COLO668 (cell line): ENCODE measurements around the gene MYZAP.
A peak's percentile ranks its signal among the peaks of the same experiment; 100 is the strongest.

Experiments used
- DNase-seq: peaks from one replicate; lab custom pipeline; 2025; ENCODE audit not compliant: unreplicated experiment; lab: John Stamatoyannopoulos, UW

Gene MYZAP

DNA sequence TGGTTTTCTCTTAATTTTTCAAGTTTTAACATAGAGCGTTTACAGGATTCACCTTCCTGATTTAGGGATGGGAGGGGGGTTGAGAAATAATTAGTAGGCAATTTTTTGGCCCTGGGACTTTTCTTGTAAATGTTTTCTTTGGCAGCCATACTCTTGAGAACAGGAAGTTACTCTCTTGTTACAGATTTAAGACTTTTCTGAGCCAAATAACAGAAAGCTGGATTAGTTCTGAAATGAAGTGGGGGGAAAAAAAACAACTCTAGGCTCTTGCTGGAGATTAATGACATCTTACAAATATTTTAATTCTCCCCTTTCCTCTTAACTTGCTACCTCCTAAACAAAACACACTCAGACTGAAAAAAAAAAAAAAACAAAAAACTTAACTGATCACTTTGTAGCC lies 101.0 kb downstream of the MYZAP start:
- no peak for DNase-seq

DNA sequence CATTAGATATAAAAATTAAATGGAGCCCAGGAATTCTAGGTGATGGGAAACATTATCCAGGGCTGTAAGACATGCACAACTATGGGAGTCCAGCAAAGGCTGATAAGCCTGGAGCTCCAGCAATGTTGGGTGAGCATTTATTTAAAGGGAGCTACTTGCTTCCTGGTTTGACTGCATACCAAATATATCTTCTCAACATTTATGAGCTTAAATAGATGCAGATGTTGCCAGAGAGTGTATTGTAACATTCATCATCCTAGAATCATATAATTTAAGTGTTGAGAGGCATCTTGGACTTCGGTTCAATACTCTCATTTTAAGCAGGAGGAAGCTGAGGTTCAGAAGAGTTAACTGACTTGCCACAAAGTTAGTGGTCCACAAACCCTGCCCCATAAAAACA lies 102.6 kb downstream of the MYZAP start:
- DNase-seq = no peak

DNA sequence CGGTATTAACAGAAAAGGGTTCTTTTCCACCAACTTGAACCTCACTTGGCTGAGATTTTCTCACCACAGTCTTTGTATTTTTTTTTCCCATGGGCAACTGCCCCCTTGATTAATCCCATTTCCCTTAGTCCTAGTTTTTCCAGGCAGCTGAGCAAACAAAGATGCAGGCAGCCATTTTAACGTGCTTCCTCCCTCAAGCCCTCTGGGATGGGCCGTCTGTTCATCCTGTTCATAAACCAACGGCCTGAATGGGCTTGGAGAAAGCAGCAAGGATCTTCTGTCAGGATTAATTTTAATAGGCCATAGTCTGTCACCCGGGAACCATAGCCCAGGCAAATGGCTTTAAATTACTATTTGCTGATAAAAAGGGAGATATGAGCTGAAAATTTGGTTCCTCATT lies 104.4 kb downstream of the MYZAP start:
- peak; percentile 52 for DNase-seq

DNA sequence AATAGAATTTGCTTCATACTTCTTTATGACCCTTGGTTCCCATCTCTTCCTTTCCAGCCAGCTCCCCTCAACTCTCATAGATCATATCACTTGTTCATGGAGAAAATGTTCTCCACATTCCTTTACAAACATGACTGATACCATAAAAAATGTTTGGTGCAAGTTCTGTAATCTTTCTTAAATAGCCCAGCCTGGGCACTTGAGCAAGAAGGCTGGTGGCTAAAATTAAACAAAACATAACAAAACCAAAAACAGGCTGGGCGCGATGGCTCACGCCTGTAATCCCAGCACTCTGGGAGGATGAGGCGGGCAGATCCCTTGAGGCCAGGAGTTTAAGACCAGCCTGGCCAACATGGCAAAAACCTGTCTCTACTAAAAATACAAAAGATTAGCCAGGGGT lies 105.9 kb downstream of the MYZAP start:
- DNase-seq = no peak

DNA sequence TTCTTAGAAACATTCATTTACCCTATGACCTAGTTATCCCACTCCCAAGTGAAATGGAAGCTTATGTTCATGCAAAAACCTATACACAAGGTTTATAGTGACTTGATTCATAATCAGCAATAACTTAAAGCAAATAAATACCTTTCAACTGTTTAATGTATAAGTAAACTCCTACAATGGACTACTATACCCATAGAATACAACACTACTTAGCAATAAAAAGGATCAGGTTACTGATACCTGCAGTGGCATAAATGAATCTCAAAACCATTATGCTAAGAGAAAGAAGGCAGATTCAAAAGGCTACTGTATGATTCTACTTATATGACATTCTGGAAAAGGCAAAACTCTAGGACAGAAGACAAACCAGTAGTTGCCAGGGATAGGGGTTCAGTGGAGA lies 106.5 kb downstream of the MYZAP start:
- no peak for DNase-seq

DNA sequence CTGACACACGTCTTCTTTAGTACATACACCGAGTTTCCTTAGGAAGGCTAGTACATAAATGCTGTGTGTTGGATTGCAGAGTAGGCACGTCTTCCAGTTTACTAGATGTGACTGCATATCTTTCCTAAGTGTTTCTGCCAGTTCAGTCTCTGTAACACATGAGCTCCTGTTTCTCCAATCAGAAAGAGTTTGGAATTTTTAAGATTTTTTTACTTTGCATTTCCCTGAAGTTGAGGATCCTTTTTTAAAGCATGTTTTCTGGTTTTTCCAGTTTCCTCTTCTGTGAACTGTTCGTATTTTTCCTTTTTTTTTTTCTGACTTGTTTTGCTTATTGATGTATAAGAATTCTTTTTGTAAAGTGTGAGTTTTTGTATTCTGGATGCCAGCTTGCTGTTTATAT lies 107.3 kb downstream of the MYZAP start:
- DNase-seq = no peak

DNA sequence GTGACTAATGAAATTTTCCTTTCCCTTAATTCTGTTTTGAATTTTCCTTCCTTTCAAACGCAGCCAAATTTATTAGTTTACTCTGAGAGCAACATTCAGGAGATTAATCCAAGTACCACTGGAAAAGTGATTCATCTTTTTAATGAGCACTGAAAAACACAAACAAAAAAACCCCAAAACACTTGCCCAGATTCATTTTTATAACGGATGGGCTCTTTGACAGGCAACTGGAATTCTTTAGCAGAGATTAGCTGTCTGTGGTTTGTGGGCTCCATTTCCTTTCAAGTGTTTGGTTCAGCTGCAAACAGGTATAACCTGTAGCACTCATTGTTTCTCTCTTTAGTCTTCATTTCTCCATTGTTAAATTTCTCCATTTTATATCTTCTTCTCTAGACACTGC lies 111.7 kb downstream of the MYZAP start:
- DNase-seq = no peak

DNA sequence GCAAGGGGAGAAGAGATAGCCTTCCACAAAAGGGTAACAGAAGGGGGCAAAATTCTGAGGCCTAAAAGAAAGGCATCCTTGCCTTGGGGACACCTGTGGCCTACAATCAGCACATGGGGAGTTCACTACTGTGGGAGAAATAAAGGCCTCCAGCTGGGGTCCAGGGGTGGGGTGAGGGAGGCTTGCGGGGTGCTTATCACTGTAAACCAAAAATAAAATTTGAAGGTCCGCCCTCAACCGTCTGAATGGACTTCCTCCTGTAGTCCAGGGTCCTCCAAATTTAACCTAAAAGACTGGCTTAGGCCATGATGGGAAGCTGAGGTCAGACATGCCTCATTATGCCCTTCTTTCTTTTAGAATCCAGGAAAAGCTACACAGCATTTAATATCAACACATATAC lies 112.7 kb downstream of the MYZAP start:
- DNase-seq = no peak

DNA sequence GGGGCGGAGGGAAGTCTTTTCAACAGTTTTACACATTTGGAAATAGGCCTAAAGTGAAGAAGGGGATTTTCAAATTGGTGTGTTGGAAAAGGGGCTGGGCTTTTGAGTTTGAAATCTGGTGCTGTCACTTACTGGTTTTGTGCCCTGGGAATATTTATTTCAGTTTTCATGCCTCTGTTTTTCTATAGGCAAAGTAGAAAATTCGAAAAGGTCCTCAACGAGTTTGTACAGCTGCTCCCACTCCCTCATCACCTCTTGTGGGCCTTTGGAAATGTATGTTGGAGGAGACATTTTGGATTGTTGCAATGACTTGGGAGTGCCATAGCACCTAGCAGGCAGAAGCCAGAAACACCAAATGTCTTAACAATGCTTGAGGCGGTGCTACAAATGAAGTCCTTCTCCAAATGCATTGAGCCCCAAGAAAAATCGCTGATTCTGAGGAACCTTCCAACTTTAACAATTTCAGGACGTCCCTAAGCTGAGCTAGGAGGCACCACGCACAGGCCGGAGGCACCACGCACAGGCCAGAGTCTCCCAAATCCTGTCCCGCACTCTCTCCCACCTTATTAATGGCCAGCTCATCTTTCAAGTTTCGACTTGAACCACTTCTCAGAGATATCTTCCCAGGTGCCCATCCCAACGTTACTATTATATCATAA lies 114.2 kb downstream of the MYZAP start:
- DNase-seq = no peak

DNA sequence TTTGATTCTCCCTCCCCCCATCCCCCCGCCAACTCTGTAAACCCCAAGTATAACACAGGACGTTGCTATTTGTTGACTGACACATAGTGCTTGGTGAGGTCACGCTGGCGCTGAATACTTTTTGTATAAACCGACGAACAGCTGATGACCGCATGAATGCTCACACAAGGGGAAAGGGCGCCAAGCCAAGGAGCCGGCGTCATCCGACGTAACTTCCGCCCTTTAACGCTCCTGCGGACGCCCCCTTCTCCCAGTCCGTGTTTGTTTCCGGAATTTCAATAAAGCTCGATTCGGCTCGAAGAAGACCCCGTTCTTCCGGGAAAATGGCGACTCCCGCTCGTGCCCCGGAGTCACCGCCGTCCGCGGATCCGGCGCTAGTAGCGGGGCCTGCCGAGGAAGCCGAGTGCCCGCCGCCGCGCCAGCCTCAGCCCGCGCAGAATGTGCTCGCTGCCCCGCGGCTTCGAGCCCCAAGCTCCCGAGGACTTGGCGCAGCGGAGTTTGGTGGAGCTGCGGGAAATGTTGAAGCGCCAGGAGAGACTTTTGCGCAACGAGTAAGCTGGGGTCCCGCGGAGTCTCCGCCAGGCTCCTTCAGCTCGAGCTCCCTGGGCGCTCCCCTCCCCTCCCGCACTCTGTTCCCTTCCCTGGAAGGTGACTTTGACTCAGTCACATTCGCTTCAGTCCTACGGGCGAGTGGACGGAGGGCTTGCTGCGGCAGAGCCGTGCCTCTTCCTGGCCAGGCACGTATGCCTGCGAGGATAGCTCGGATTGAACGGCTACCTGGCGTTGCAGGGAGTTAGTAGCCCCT lies 114.9 kb downstream of the MYZAP start, which contains the start of gene POLR2M:
Gene POLR2M, plus strand, starts transcription at position 310 of the 805 bp plus-strand sequence. Its CDS starts 129 bp downstream, at position 439.
- peak; percentile 96 for DNase-seq

DNA sequence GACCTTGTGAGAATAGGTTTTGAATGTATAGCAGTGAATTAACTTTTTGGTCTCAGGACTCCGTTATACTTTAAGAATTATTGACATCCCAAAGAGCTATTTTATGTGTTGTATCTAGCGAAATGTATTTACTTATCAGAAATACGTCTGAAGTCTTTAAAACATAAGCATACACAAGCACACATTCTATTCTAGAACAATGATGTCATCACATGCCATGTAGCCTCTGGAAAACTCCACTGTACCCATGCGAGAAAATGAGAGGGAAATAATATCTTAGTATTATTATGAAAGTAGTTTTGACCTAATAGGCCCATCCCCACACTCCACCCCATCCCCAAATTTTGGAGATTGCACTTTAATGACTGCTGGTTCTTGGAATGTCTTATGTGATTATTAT lies 116.3 kb downstream of the MYZAP start:
- DNase-seq = no peak

DNA sequence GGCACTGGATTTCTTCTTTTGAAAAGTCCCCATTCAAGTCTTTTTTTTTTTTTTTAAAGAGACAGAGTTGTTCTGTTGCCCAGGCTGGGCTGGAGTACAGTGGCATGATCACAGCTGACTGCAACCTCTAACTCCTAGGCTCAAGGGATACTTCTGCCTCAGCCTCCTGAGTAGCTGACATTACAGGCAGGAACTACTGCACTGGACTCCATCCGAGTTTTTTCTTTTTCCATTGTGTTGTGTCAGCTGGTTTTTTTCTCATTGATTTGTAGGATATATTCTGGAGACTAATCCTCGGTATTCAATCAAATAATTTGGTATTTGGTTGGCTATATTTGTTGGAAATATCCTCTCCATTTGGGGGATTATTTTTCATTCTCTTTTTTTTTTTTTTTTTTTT lies 126.6 kb downstream of the MYZAP start:
- DNase-seq = no peak

DNA sequence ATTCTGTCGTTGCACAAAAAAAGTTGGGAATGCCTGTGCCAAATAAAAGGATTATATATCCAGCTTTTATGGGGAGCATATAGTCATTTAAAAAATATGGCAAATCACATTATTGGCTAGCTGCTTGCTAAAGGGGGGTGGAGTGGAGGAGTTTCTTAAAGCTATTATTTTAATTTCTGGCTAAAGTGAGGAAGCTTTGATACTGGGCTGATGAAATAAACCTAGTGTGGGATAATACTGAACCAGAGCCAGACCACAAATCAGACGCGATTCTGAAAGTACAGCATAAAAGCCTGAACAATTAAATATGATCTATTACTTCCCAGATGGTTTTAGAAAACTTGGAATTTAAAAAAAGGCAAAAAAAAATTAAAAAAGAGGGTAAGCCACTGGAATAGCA lies 129.2 kb downstream of the MYZAP start:
- DNase-seq = no peak

DNA sequence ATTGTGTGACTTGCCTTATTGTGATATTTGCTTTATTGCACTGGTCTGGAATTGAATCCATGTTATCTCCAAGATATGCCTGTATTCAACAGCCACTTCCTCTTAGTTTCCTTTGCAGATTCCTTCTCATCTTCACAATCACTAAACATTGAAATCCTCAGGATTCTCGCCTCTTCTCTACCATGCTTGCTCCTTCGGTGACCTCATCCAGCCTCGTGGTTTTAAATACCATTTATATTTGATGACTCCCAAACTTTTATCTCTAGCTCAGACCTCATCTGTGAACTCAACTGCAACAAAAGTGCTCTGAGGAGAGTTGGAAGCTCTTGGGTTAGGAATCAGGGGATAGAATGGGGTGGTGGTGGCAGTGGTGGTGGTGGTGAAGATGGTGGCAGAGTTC lies 134.7 kb downstream of the MYZAP start:
- no peak for DNase-seq

DNA sequence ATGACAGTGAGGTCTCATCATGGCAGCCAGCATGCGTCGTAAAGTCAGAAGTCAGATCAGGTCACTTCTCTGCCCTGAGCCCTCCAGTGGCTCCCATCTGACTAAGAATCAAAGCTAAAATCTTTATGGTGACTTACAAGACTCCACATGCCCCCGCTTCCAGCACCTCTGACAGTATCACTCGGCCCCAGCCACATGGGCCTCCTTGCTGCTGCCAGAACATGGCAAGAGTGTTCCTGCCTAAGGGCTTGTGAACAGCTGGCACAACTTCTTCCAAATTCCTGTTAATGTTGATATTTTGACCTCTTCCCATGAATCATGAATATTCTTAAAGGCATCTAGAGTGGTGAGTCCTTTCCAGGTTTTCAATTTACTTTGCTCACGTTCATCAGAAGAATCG lies 135.3 kb downstream of the MYZAP start:
- no peak for DNase-seq

DNA sequence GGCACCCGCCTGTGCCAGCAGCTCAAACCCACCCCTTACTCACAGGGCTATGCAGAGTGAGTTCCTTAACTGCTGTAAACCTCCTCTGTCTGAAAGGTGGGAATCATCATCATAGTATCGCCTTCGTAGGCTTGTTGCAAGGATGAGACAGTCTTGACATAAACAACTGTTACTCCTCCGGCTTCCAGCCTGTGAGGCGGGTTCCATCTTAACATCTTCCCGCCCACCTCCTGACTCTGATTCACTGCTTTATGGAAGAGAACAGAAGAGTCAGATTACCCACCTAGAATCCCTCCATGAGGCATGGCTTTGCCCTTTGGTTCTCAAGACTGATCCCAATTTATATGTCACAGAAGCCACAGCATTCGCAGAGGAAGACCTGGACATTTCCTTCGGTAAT lies 136.7 kb downstream of the MYZAP start:
- DNase-seq = no peak

DNA sequence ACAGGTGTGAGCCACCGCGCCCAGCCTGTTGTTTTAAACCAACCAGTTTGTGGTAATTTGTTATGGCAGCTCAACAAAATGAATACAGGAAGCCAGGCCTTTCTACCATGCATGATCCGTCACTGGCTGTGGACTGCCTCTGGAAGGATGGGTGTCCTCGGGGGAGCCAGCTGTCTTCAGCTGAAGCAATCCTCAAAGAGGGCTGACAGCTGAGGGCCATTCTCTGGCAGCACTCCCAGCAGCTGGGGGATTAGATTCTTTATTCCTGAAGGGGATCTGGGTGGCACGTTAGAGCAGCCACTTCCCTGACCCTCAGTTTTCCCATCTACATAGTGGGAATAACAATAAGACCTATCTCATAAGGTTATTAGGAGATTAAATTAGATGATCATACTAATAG lies 139.2 kb downstream of the MYZAP start:
- DNase-seq = no peak

DNA sequence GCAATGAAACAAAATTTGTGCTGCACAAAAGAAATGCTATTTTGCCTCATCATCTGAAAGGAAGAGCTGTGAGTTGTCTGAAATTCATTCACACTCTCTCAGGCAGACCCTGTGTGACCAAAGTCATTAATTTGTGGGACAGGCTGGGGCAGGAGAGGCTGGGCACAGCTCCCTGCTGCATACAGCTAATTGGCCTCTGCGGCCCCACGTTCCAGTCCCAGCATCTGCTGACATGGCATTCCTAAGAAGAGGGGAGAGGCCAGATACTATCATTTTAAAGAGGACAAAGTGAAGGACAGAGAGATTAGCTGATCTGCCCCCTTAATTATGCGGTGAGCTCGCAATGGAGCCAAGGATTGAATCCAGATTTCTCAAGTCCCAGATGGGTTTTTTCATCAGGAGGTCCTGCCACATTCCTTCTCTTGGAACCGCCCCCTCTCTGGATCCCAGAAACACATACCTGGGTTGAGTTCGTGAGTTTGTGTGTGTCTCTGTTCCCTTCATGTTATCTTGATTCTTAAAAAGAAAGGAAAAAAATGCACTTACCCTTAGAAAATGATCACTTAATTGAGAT lies 139.9 kb downstream of the MYZAP start:
- no peak for DNase-seq

DNA sequence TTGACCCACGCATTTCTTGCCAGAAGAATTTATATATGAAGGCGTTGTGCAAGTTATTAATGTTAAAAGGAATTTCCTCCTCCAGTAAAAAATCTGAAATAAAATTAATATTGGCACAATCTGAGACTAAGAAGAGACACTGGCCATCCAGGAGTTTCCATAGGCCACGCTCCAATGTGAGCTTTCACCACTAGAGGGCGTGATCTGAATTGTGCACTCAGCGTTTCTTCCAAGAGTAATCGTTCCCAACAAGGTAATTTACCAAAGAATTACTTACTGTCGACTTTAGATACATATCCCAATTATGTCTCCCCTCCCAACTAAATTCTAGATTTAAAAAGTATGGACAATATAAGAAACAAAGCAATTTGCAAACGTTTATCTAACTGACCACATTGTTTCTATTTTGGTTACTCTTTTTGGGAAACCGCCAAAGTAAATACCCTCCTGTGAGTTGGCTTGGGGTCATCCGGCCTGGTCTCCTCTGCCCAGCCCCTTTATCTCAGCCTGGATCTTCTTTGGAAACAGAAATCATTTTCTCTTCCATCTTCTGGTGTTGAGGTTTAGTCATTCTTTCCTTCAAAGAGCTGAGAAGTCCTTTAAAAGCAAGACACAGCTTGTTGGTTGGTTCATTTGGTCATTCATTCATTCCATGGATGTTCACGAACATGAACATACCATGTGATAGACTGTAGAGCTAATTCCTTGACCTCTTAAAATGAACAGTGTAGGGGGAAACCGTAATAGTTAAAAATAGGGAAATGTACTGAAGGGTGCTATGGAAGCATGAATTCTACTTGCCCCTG lies 141.0 kb downstream of the MYZAP start:
- peak; percentile 39 for DNase-seq

DNA sequence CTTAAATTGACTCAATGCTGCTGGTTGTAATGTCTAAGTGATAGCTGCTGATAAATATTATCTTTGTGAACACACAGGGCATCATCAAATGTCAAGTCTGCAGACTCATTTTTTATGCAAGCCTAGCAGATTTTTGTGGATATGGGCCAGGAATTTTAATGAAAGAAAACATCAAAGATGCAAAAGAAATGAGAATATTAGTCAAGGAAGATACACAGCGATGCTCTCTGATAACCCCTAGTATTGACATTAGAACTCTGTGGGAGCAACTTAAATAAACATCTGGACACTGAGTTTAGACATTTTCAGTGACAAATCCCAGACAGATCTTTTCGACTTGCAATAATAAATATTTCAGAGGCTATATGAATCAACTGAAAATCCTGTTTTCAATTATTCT lies 143.2 kb downstream of the MYZAP start:
- DNase-seq = no peak
